ENCODE results near the gene ALKAL2. TPM values are rescaled to one million over a fixed set of nuclear protein-coding genes. Genes with fewer than 3 reads are reported as not detected.

Gene ALKAL2
- total RNA-seq, 3 donors from 2014 or later: 2.2 to 3.5 (median 3.0) TPM

- Histone ChIP-seq H3K9me3 (peaks cover 7% of the 10 kb centered on the region), H3K4me3 (no peak overlapping the region), H3K36me3 (ENCODE audit: low read depth) (no peaks in the 10 kb centered on the region), H3K4me1 (ENCODE audit: low read depth) (no peaks in the 10 kb centered on the region)
- intact Hi-C loops (cut with DNase I, micrococcal nuclease): no loop called here
- ATAC-seq (no peak), DNase-seq (no peak)
- no peak for TF ChIP-seq CTCF (IDR thresholded peaks at IDR 0.05)
These were observed 27.3 kb downstream of the ALKAL2 start for GRCh38 chr2:260507-261161.

- Histone ChIP-seq H3K9me3 (peaks cover 7% of the 10 kb centered on the region), H3K4me1 (ENCODE audit: low read depth) (no peaks in the 10 kb centered on the region), H3K4me3 (no peak overlapping the region), H3K36me3 (ENCODE audit: low read depth) (no peaks in the 10 kb centered on the region)
- intact Hi-C loops (cut with DNase I, micrococcal nuclease): no loop called here
- no peak for TF ChIP-seq CTCF (IDR thresholded peaks at IDR 0.05)
- ATAC-seq: no peak
- no peak for DNase-seq
These were observed 28.0 kb downstream of the ALKAL2 start for GRCh38 chr2:259789-260331.

- H3K4me1 ChIP-seq (ENCODE audit: low read depth): no peaks in the 10 kb centered on the region
- no peak for TF ChIP-seq CTCF (IDR thresholded peaks at IDR 0.05)
- no peaks in the 10 kb centered on the region for H3K36me3 ChIP-seq (ENCODE audit: low read depth)
- no peak overlapping the region for H3K4me3 ChIP-seq
- no peak for ATAC-seq
- no peak for DNase-seq
- intact Hi-C loops (cut with DNase I, micrococcal nuclease): no loop called here
- peaks cover 7% of the 10 kb centered on the region for H3K9me3 ChIP-seq
These were observed 29.0 kb downstream of the ALKAL2 start for GRCh38 chr2:258933-259332.

- DNase-seq (no peak), ATAC-seq (no peak)
- Histone ChIP-seq H3K4me3 (no peak overlapping the region), H3K4me1 (ENCODE audit: low read depth) (no peaks in the 10 kb centered on the region), H3K36me3 (ENCODE audit: low read depth) (no peaks in the 10 kb centered on the region), H3K9me3 (peaks cover 7% of the 10 kb centered on the region)
- intact Hi-C loops (cut with DNase I, micrococcal nuclease): no loop called here
- TF ChIP-seq CTCF (IDR thresholded peaks at IDR 0.05): no peak
These were observed 30.0 kb downstream of the ALKAL2 start for GRCh38 chr2:257842-258241.

- H3K4me1 ChIP-seq (ENCODE audit: low read depth): no peaks in the 10 kb centered on the region
These were observed 30.5 kb downstream of the ALKAL2 start for GRCh38 chr2:257429-257828.

More at GRCh38 chr2:257429-257828, 30.5 kb downstream of the ALKAL2 start:
- no peaks in the 10 kb centered on the region for H3K36me3 ChIP-seq (ENCODE audit: low read depth)
- no peak overlapping the region for H3K4me3 ChIP-seq
- DNase-seq (no peak), ATAC-seq (no peak)
- no peak for TF ChIP-seq CTCF (IDR thresholded peaks at IDR 0.05)
- peaks cover 7% of the 10 kb centered on the region for H3K9me3 ChIP-seq
- intact Hi-C loops (cut with DNase I, micrococcal nuclease): no loop called here
